HG03280 (cell line): ENCODE data around the gene NDUFB5.
"Not testable (repeated sequence)": the region's sequence is repeated elsewhere in the genome, so short reads cannot be mapped to it uniquely, and the experiment has no call there.

Experiments
- ATAC-seq: cut with Tn5 transposase; IDR thresholded peaks from one replicate; pipeline ENCODE4 v1.9.1; 2021; ENCODE audit warnings: mild to moderate bottlenecking, moderate library complexity; ENCODE audit not compliant: unreplicated experiment

NDUFB5 gene

GRCh38 chr3:179630753-179631451 is 26.3 kb downstream of the NDUFB5 start:
- ATAC-seq, result no peak

- ATAC-seq, result no peak
Observed at GRCh38 chr3:179640469-179640868, 35.9 kb downstream of the NDUFB5 start.

- ATAC-seq, result no peak
Observed at GRCh38 chr3:179642871-179643270, 38.3 kb downstream of the NDUFB5 start.

GRCh38 chr3:179643837-179644236 is 39.2 kb downstream of the NDUFB5 start:
- ATAC-seq, result not testable (repeated sequence)

- ATAC-seq, result no peak
Observed at GRCh38 chr3:179646177-179646576, 41.6 kb downstream of the NDUFB5 start.

GRCh38 chr3:179651687-179652446 is 47.3 kb downstream of the NDUFB5 start:
- ATAC-seq, result no peak

- ATAC-seq, result peak; percentile 63
Observed at GRCh38 chr3:179652447-179653095, 48.0 kb downstream of the NDUFB5 start, which contains the start of gene USP13. TSS of gene USP13 (plus strand) at chr3:179653040. CDS start at chr3:179653226, 186 bp downstream.

GRCh38 chr3:179653096-179653797 is 48.7 kb downstream of the NDUFB5 start:
- ATAC-seq, result peak; percentile 51

GRCh38 chr3:179655236-179655635 is 50.6 kb downstream of the NDUFB5 start:
- no peak for ATAC-seq

- ATAC-seq, result no peak
Observed at GRCh38 chr3:179658606-179659005, 54.0 kb downstream of the NDUFB5 start.

- ATAC-seq, result no peak
Observed at GRCh38 chr3:179660872-179661271, 56.3 kb downstream of the NDUFB5 start.

- no peak for ATAC-seq
Observed at GRCh38 chr3:179661777-179662176, 57.2 kb downstream of the NDUFB5 start.

- ATAC-seq, result no peak
Observed at GRCh38 chr3:179663093-179663492, 58.5 kb downstream of the NDUFB5 start.

- ATAC-seq, result no peak
Observed at GRCh38 chr3:179666030-179666429, 61.4 kb downstream of the NDUFB5 start.

GRCh38 chr3:179666436-179667035 is 61.9 kb downstream of the NDUFB5 start:
- ATAC-seq, result no peak

- no peak for ATAC-seq
Observed at GRCh38 chr3:179668429-179668828, 63.8 kb downstream of the NDUFB5 start.

- no peak for ATAC-seq
Observed at GRCh38 chr3:179670311-179670710, 65.7 kb downstream of the NDUFB5 start.

GRCh38 chr3:179671309-179671708 is 66.7 kb downstream of the NDUFB5 start:
- no peak for ATAC-seq

GRCh38 chr3:179671747-179672242 is 67.2 kb downstream of the NDUFB5 start:
- no peak for ATAC-seq

GRCh38 chr3:179672918-179673317 is 68.3 kb downstream of the NDUFB5 start:
- ATAC-seq, result no peak
